ENCODE results near the gene BCKDK. TPM values are rescaled to one million over a fixed set of nuclear protein-coding genes. Genes with fewer than 3 reads are reported as not detected.

The BCKDK gene
- total and polyA plus RNA-seq, 2 of the 13 experiments (the other 11 are each of a cell fraction or from before 2014, with no cell fraction given): 24.9 to 42.6 TPM

- TF ChIP-seq ARID3A (IDR thresholded peaks at IDR 0.05; ENCODE audit: low read depth, low read length) (no peak), ZMYM2 (CRISPR knock-in tag; IDR thresholded peaks at IDR 0.05) (no peak), ZNF430 (CRISPR knock-in tag; IDR thresholded peaks at IDR 0.05) (no peak), SETDB1 (CRISPR knock-in tag; IDR thresholded peaks at IDR 0.05; ENCODE audit: borderline replicate concordance) (no peak), THAP11 (CRISPR knock-in tag; IDR thresholded peaks at IDR 0.05) (peak; percentile 97), ZNF280B (CRISPR knock-in tag; IDR thresholded peaks at IDR 0.05; ENCODE audit: borderline replicate concordance) (no peak), DDIT3 (CRISPR knock-in tag; IDR thresholded peaks at IDR 0.05) (no peak), SSRP1 (CRISPR knock-in tag; IDR thresholded peaks at IDR 0.05) (no peak), SKI (IDR thresholded peaks at IDR 0.05; ENCODE audit: partially characterized antibody) (peak; percentile 13), MED1 (CRISPR knock-in tag; IDR thresholded peaks at IDR 0.05) (peak; percentile 58; the same call in 1 of the 2 replicates), ZNF20 (CRISPR knock-in tag; IDR thresholded peaks at IDR 0.05) (no peak), SOX13 (IDR thresholded peaks at IDR 0.05) (no peak; the same call in 1 of the 2 replicates), SOX13 (CRISPR knock-in tag; conservative IDR thresholded peaks at IDR 0.05 in 1 of 2, IDR thresholded peaks at IDR 0.05 in 1 of 2) (peak in 1 of 2 experiments; percentile 25; a peak in 1 of 4 replicates), ZNF768 (CRISPR knock-in tag; IDR thresholded peaks at IDR 0.05) (peak; percentile 69), SOX6 (IDR thresholded peaks at IDR 0.05) (no peak), SOX6 (CRISPR knock-in tag; IDR thresholded peaks at IDR 0.05) (peak; percentile 38; the same call in 1 of the 2 replicates), ZNF451 (CRISPR knock-in tag; IDR thresholded peaks at IDR 0.05) (0 out of 2 replicates have a peak, but pooled peaks have one; percentile 60), ARID2 (CRISPR knock-in tag; IDR thresholded peaks at IDR 0.05; ENCODE audit: borderline replicate concordance) (peak; percentile 81), ZNF839 (CRISPR knock-in tag; IDR thresholded peaks at IDR 0.05; ENCODE audit: borderline replicate concordance) (0 out of 2 replicates have a peak, but pooled peaks have one; percentile 63), THYN1 (CRISPR knock-in tag; IDR thresholded peaks at IDR 0.05; ENCODE audit: borderline replicate concordance, low read depth) (no peak), ZNF616 (CRISPR knock-in tag; IDR thresholded peaks at IDR 0.05; ENCODE audit: low read depth) (no peak; the same call in 1 of the 2 replicates), ZFP1 (CRISPR knock-in tag; IDR thresholded peaks at IDR 0.05) (no peak; the same call in 1 of the 2 replicates), WIZ (CRISPR knock-in tag; IDR thresholded peaks at IDR 0.05) (no peak), FOSL2 (CRISPR knock-in tag; IDR thresholded peaks at IDR 0.05) (peak; percentile 36; the same call in 1 of the 2 replicates), ATF7 (IDR thresholded peaks at IDR 0.05) (no peak), ATF7 (CRISPR knock-in tag; IDR thresholded peaks at IDR 0.05) (peak; percentile 45), PHF20 (CRISPR knock-in tag; IDR thresholded peaks at IDR 0.05) (peak; percentile 94), ZNF546 (CRISPR knock-in tag; conservative IDR thresholded peaks at IDR 0.05) (no peak)
Observed at GRCh38 chr16:31117384-31118222, 9.4 kb downstream of the BCKDK start, which contains the start of gene KAT8 (continued).
